Cerebellar cortex (tissue), 1 donor: ENCODE data around the gene SUGCT.
A peak's percentile ranks its signal among the peaks of the same experiment; 100 is the strongest.
"Not testable (repeated sequence)": the region's sequence is repeated elsewhere in the genome, so short reads cannot be mapped to it uniquely, and the experiment has no call there.

ENCODE experiments used
- DNase-seq: peaks from one replicate; pipeline ENCODE4 v3.0.0-alpha.2; 2015; ENCODE audit warnings: low spot score

SUGCT gene

GRCh38 chr7:40139891-40140290, 5.1 kb downstream of the SUGCT start:
- not testable (repeated sequence) for DNase-seq

DNA sequence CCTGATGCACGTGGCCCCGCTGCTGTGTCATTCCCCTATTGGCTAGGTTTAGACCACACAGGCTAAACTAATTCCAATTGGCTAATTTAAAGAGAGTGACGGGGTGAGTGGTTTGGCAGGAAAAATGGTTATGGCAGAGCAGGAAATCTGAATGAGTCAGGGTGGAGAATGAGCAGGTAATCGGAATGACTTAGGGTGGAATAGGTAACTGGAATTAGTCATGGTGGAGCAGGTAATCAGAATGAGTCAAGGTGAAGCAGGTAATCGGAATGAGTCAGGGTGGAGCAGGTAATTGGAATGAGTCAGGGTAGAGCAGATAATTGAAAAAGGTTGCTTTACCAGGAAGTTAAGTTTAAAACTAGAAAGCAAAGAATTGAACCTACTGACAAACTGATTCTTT, 7.1 kb downstream of the SUGCT start:
- DNase-seq, result not testable (repeated sequence)

DNA sequence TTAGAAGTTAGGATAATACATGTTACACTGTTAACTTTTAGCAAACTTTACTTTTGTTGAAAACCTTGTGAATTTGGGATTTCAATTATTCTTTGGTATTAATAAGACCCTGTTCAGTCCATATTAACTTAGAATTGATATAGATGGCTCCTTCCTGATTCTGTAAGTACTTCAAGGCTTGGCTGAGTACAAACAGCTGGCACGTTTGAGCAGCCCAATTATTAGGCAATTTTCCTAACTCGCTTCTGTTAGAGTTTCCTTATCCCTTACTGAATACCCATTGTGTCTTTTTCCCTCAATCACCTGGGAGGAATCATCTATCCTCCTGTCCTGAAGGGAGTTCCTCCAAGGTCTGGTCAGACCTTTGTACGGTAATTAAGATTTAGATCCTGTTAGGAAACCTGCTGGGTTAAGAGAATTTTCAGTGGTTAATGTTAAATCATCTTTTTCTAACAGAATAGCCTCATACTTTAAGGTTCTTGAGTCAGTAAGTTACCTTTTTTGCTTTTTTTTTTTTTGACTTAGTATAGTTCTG, 10.9 kb downstream of the SUGCT start:
- DNase-seq, result not testable (repeated sequence)

DNA sequence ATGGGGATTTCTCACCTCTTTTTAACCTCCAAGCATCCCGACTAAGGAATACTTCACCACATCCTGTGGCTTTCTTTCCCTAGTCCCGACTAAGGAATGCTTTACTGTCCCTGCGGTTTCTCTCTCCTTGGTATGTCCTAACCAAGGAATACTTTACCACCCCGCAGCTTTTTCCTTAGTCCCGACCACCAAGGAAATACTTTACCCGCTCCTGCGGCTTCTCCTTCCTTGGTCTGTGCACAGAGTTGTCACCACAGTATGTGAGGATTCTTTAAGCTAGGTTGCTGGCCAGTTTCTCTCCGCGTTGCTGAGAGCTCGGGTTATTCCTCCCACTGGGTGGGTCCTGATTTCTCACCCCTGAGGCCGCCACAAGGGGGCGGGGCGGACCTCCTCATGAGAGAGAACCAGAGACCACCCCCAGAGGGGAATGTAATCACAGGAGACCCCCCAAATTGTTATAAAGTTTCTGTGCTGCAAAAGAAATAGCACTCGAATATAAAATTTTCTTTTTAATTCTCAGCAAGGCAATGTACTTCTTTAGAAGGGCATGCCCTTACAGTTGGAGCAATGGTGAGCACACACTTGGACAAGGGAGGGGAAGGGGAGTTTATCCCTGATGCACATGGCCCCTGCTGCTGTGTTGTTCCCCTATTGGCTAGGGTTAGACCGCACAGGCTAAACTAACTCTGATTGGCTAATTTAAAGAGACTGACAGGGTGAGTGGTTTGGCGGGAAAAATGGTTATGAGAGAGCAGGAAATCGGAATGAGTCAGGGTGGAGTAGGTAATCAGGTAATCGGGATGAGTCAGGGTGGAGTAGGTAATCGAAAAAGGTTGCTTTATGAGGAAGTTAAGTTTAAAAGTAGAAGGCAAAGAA, 12.8 kb downstream of the SUGCT start:
- no peak for DNase-seq

DNA sequence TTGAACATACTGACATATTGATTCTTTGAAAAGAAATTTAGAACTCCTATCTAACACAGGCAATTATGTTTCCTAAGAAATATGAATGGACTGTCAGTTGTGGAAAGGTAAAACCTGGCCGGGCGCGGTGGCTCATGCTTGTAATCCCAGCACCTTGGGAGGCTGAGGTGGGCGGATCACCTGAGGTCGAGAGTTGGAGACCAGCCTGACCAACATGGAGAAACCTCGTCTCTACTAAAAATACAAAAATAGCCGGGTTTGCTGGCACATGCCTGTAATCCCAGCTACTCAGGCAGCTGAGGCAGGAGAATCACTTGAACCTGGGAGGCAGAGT, 13.4 kb downstream of the SUGCT start:
- DNase-seq, result not testable (repeated sequence)

DNA sequence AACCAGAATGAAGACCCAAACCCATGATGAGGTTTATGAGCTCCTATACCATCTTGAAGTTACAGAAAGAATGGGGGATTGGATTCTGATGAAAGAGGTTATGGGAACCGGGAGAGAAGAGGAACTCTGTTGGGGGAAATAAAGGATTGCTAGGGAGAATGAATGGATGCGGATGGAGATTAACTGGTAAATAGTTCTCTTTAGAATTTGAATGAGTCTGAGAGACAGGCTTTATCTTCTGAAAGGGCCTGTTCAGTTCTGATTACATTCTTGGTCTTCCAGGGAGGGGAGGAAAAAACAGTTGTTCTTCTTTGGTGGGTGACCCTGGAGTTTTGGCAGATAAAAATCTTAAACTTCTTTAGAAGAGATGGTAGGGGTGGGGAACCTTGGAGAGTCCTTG, 13.9 kb downstream of the SUGCT start:
- DNase-seq, result no peak

DNA sequence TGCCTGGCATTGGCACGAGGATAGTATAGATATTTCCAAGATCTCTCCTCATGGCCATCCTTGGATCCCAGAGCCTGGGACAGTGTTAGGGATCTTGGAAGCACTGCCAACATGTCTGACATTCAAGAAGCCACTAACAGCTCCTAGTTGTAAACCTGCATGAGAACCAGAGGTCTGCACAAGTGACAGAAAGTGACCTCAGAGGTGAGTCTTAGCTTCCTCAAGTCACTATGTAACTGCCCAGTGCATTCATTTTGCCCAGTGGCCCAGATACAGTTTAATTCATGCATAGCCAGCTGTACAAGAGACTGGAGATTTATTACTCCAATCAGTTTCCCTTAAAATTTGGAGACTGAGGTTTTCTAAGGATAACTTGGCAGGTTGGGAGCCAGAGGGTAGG, 16.7 kb downstream of the SUGCT start:
- DNase-seq, result no peak

GRCh38 chr7:40156988-40157387, 22.2 kb downstream of the SUGCT start:
- DNase-seq, result no peak

DNA sequence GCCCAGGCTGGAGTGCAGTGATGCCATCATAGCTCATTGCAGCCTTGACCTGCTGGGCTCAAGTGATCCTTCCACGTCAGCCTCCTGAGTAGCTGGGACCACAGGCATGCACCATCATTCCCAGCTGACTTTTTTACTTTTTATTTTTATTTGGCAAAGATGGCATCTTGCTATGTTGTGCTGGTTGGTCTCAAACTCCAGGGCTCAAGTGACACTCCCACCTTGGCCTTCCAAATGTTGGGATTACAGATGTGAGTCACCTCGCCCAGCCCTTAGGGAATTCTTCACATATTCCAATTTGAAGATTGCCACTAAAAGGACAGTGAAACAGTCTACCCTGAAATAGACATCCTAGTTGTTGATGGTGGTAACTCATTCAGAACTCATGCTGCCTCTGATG, 27.7 kb downstream of the SUGCT start:
- no peak for DNase-seq

DNA sequence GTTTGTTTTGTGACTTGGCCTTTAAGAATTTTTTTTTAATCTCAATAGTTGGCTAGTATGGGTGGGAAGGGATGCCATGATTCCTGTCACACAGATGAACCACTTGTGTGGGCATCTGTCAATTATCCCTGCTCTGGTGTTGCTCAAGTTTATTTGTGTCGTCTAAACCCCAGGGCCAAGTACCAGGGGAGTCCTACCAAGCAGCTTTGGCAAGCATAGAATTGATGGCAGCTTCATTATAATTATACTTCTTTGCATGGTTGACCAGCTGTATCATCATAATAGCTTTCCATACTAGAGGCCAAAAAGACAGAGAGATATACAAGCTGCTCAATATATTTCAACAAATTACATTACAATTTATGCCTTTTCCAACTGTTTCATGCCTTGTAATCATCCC, 30.4 kb downstream of the SUGCT start:
- peak; percentile 9 for DNase-seq

DNA sequence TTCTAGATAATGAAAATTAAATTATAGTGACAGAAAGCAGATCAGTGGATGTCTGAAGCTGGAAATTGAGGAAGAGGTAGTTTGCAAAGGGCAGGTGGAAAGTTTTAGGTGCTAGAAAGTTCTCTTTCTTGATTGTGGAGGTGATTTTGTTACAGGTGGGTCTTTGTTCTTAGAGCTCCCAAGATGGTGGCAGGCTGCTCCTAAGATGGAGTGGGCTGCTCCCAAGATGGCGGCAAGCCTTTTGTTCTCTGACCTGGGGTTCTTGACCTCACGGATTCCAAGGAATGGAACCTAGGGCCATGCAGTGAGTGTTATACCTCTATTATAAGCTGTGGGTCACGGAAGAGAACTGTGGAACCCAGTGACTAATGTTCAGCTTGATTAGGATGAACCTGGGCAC, 32.5 kb downstream of the SUGCT start:
- DNase-seq, result no peak

- not testable (repeated sequence) for DNase-seq
Measured at GRCh38 chr7:40168266-40168665, 33.5 kb downstream of the SUGCT start.

DNA sequence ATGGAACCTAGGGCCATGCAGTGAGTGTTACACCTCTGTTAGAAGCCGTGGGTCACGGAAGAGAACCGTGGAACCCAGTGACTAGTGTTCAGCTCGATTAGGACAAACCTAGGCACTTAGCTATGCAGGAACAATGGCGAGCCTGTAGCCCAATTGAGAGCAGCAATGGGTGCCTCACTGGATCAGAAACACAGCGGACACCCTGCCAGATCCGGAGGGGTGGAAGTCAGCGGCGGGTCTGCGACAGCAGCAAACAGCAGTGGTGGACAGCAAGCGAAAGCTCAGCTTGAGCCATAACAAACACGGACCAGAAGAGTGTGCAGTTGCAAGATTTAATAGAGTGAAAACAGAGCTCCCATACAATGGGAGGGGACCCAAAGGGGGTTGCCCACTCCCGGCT, 38.3 kb downstream of the SUGCT start:
- not testable (repeated sequence) for DNase-seq

DNA sequence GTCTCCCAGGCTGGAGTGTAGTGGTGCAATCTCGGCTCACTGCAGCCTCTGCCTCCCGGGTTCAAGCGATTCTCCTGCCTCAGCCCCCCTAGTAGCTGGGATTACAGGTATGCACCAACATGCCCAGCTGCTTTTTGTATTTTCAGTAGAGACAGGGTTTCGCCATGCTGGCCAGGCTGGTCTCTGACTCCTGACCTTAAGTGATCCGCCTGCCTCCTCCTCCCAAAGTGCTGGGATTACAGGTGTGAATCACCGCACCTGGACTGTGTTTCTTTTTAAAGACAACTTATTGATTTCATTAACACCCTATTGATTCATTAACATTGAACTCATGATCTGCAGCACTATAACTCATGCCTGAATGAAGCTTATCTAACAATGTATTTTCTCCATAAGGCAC, 40.5 kb downstream of the SUGCT start:
- not testable (repeated sequence) for DNase-seq

DNA sequence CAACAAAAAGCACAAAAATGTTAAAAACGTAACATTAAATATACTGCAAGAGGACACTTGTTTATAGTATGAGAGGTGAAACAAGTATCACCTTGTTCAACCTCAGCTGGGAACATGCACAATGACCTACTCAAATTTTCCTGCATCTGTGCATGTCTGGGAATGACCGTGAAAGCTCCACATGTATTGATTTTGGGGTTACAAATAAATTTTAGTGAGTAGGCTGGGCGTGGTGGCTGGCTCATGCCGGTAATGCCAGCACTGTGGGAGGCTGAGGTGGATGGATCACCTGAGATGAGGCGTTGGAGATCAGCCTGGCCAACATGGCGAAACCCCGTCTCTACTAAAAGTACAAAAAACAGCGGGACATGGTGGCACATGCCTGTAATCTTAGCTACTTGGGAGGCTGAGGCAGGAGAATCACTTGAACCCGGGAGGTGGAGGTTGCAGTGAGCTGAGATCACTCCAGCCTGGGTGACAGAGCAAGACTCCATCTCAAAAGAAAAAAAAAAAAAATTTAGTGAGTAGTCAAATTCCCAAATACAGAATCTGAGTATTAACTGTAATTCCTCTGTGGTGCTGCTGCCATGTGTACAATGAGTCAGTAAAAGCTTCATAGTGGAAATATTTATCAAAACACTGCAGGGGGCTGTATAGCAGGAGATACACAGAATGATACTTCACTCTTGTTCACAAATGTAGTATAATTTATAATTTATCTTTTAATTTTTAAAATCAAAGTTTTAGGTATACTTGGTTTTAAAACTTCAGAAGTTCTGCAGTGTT, 41.1 kb downstream of the SUGCT start:
- no peak for DNase-seq

DNA sequence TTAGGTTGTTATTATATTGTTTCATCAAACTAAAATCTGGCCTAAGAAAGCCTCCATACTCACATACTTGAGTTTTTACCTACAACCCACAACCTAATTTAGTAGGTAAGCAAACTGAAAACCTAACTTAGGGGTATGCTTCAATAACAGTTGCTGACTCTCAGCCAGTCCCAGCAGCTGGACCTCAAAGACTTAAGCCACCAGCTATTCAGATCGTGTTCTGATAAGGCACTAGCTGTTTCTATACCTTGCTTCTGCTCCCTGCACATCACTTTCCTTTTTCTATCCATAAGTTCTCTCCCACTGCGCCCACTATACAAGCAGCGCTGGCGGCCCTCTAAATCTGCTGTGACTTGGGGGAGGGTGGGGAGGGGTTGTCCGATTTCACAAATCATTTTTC, 42.3 kb downstream of the SUGCT start:
- no peak for DNase-seq

- no peak for DNase-seq
Measured at GRCh38 chr7:40182452-40182851, 47.6 kb downstream of the SUGCT start.

DNA sequence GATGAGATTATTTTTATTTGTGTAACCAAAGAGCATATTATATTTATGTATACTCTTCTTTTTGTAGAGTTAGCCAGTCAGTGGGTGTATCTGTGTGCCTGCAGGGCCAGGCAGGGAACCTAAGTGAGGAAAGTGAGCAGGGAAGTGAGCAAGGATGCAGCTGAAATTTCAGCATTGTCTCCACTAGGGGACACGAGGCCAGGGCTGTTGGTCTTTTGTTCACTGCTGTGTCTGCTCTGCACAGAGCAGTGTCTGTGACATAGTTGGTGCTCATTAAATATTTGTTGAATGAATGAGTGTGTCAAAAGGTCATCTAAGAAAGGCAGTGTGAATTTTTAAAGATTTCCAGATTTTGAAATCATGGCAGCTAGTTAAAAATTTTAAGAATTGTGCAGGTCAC, 51.8 kb downstream of the SUGCT start:
- DNase-seq, result no peak

- no peak for DNase-seq
Measured at GRCh38 chr7:40192036-40192435, 57.2 kb downstream of the SUGCT start.

DNA sequence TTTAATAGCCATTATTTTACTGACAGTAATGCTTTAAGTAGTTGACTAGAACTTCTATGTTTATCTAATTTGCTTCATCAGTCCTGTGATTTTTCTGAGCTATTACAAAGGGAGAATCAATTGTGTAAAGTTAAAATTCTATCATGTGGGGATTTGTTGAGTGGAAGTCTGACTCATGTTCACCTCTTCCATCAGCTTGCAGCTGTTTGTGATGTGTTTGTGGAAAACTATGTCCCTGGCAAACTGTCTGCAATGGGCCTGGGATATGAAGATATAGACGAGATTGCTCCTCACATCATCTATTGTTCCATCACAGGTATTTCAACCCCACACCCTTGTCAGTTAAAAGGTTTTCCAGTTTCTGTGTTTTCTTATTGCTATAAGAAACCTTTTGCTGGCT, 59.9 kb downstream of the SUGCT start:
- no peak for DNase-seq

- no peak for DNase-seq
Measured at GRCh38 chr7:40197527-40197926, 62.7 kb downstream of the SUGCT start.

- DNase-seq, result no peak
Measured at GRCh38 chr7:40199076-40199802, 64.4 kb downstream of the SUGCT start.
